ENCODE data around the gene SLC6A19.

The SLC6A19 gene

GRCh38 chr5:1180841-1181271, 20.5 kb upstream of the SLC6A19 start:
- DNase-seq (ENCODE audit: low read depth) = no peak

GRCh38 chr5:1181451-1182359, 19.7 kb upstream of the SLC6A19 start:
- no peak for DNase-seq (ENCODE audit: low read depth)

GRCh38 chr5:1182360-1182632, 19.1 kb upstream of the SLC6A19 start:
- no peak for DNase-seq (ENCODE audit: low read depth)

- DNase-seq (ENCODE audit: low read depth) = no peak
These were observed 18.6 kb upstream of the SLC6A19 start for GRCh38 chr5:1182633-1183423.

GRCh38 chr5:1183424-1184162, 17.8 kb upstream of the SLC6A19 start:
- DNase-seq (ENCODE audit: low read depth) = no peak

- DNase-seq (ENCODE audit: low read depth) = no peak
These were observed 17.3 kb upstream of the SLC6A19 start for GRCh38 chr5:1184163-1184470.

GRCh38 chr5:1184481-1184880, 16.9 kb upstream of the SLC6A19 start:
- DNase-seq (ENCODE audit: low read depth) = no peak

- no peak for DNase-seq (ENCODE audit: low read depth)
These were observed 16.3 kb upstream of the SLC6A19 start for GRCh38 chr5:1185038-1185627.

GRCh38 chr5:1185629-1186350, 15.6 kb upstream of the SLC6A19 start:
- DNase-seq (ENCODE audit: low read depth) = no peak

- DNase-seq (ENCODE audit: low read depth) = no peak
These were observed 14.8 kb upstream of the SLC6A19 start for GRCh38 chr5:1186351-1187233.

GRCh38 chr5:1187234-1187949, 14.0 kb upstream of the SLC6A19 start:
- no peak for DNase-seq (ENCODE audit: low read depth)

GRCh38 chr5:1187950-1188334, 13.5 kb upstream of the SLC6A19 start:
- DNase-seq (ENCODE audit: low read depth) = no peak

- DNase-seq (ENCODE audit: low read depth) = no peak
These were observed 12.9 kb upstream of the SLC6A19 start for GRCh38 chr5:1188464-1188863.

- no peak for DNase-seq (ENCODE audit: low read depth)
These were observed 12.1 kb upstream of the SLC6A19 start for GRCh38 chr5:1189269-1189668.

- DNase-seq (ENCODE audit: low read depth) = no peak
These were observed 11.1 kb upstream of the SLC6A19 start for GRCh38 chr5:1190278-1190677.

- DNase-seq (ENCODE audit: low read depth) = no peak
These were observed 10.6 kb upstream of the SLC6A19 start for GRCh38 chr5:1190837-1191239.

- no peak for DNase-seq (ENCODE audit: low read depth)
These were observed 8.3 kb upstream of the SLC6A19 start for GRCh38 chr5:1192971-1193590.

- no peak for DNase-seq (ENCODE audit: low read depth)
These were observed 7.8 kb upstream of the SLC6A19 start for GRCh38 chr5:1193591-1193985.

- DNase-seq (ENCODE audit: low read depth) = no peak
These were observed 7.0 kb upstream of the SLC6A19 start for GRCh38 chr5:1194378-1194777.

GRCh38 chr5:1195439-1195838, 6.0 kb upstream of the SLC6A19 start:
- no peak for DNase-seq (ENCODE audit: low read depth)

Measured in activated T-helper 1 cell treated with Interleukin-2 at 50 U/mL for 16 hours (primary cell).